Ovary (tissue), 3 donors: ENCODE measurements around the gene NCR3LG1.

Experiments used
- CTCF ChIP-seq, 3 donors: fragments of 450-650 bp in 2 of 3; fragments of 200-600 bp in 1 of 3; IDR thresholded peaks; one replicate each; pipeline versions ENCODE4 v1.5.1 to v1.8.0; 2016 to 2022; ENCODE audit warnings: antibody characterized with exemption in 3 of 3, mild to moderate bottlenecking in 1 of 3
- EP300 ChIP-seq: sonication (generic); formaldehyde crosslinking; IDR thresholded peaks from one replicate; pipeline ENCODE4 v1.6.1; 2017; ENCODE audit warnings: antibody characterized with exemption
- POLR2A ChIP-seq: fragments of 450-650 bp; IDR thresholded peaks from one replicate; pipeline ENCODE4 v1.6.1; 2017; ENCODE audit warnings: antibody characterized with exemption, mild to moderate bottlenecking, moderate library complexity
- donor health status: DM: no; HTN: no; CAD: no.

- TF ChIP-seq CTCF (IDR thresholded peaks at IDR 0.05) (no peak), POLR2A (no peak), EP300 (no peak)
Measured at GRCh38 chr11:17395554-17395961, 44.0 kb downstream of the NCR3LG1 start.
